NCI-H774 (cell line): ENCODE results near the gene PPIE.
"Not testable (repeated sequence)": the region's sequence is repeated elsewhere in the genome, so short reads cannot be mapped to it uniquely, and the experiment has no call there.

Experiments used
- DNase-seq: peaks from one replicate; lab custom pipeline; 2025; lab: John Stamatoyannopoulos, UW

The PPIE gene

GRCh38 chr1:39758556-39759435, 20.1 kb downstream of the PPIE start:
- no peak for DNase-seq

DNA sequence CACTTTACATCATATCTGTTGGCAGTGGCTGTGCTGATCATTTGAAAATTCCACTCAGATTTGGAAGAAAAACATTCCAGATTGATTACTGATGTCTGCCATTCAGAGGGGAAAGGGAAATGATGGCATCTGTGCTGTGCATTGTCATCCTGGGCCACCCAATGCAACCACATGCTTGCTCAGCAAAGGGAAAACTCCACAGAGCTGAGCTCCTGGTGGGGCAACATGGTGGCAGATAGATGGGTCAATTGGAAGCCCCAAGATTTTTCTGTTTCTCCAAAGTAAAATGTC, 20.7 kb downstream of the PPIE start:
- DNase-seq: no peak

DNA sequence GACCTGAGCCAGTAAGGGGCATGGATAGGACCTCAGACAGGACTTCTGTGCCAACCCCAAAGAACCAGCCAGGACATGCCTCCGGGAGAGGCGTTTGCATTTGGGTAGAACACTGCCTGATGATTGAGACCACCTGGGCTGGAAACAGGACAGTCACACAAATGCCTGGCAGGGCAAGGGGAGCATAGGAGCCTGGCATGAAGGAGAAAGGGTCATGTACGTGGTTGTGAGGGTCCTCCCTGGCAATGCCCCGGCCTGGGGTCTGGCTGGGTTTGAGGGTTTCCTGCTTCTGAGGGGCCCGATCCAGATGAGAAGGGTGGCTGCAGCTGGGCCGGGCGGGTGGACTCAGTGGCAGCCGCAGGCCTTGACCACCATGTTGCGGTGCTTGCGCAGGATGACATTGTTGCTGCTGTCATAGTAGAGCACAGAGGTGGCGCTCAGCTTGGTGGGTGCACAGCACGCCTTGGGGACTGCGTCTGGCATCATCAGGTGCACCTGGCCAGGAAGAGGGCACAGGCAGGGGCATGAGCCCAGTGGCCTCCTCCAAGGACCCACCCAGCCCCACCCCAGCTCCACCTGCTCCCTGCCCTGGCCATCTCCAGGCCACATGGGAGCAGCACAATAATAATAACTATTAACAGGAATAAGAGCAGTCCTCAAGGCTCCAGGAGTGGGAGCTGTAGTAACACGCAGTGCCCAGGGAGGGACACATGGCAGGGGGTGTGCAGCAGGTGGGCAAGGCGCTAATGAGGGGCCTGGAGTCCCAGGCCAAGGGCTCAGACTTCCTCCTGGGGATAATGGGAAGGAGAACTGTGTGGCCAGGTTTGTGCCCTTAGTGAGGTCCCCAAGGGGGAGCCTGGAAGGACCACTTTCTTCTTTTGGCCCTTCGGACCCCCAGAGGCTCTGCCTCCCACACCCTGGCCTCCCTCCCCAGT, 21.7 kb downstream of the PPIE start:
- no peak for DNase-seq

GRCh38 chr1:39761016-39761415, 22.3 kb downstream of the PPIE start:
- no peak for DNase-seq

DNA sequence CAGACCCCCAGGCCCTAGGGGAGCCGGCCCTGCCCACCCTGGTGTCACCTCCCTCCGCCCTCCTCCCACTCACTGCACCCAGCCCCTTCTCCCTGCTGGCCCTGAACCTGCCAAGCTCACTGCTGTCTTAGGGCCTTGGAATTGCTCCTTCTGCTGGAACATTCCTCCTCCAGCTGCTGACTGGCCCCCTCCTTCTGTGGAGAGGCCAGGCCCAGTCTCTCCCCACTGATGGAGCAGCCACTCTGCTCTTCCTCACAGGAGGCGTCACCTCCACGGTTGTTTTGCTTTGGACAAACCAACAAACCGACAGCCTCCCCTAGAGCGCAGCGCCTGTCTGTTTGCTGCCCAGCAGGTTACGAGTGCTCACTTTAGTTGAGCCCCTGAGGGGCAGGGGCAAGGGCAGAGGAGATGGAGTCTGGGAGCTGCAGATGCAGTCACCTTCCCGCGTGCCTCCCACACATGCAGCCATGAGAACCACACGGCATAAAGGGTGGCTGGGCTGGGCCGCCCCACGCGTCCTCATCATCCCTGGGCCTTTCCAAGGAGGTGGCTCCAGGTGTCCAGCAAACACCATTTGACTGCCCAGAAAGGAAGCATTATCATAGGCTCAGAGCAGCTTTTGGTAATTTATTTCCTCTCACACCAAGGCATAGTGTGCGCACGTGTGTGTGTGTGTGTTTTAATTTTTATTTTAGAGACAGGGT, 23.0 kb downstream of the PPIE start:
- no peak for DNase-seq

DNA sequence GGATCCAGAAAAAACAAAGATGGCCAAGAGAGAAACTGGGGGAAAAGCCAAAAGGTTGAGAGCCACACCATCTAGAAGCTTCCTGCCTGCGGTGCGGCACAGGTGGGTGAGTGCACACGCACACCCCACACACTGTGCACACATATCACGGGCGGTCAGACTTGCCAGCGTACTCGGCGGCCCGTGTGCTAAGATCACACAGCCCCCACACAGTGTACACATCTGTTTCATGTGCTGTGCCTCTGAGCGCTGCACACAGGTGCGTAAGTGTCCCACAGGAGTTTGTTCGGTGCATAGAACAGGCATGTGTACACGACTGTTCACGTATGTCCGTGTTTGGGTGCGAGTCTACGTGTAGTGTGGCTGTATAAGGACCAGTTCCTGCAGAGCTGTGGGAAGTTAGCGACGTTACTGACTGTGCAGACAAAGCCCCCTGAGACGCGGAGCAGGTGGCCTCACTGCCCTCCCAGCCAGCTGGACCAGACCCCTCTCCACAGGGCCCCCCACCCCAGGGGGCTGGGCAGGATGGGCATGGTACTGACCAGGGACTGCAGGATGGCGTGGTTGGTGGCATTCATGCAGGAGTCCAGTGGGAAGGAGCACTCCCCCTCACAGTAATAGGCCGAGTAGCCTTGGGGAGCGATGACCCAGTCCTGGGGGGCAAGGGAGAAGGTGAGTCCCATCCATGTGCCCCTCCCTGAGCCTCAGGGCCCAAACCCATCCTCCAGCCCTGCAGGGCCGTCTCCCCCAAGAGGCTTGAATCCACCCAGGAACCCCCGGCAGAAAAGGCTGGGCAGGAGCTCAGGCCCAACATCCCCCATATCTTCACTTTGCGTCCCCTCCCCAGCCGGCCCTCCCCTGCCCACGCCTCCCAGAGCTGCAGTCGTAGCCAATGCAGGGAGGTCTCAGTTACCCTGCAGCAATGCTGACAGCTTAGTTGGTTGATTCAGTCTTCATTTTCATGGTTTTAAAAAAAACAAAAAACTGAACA, 24.2 kb downstream of the PPIE start:
- DNase-seq: no peak

DNA sequence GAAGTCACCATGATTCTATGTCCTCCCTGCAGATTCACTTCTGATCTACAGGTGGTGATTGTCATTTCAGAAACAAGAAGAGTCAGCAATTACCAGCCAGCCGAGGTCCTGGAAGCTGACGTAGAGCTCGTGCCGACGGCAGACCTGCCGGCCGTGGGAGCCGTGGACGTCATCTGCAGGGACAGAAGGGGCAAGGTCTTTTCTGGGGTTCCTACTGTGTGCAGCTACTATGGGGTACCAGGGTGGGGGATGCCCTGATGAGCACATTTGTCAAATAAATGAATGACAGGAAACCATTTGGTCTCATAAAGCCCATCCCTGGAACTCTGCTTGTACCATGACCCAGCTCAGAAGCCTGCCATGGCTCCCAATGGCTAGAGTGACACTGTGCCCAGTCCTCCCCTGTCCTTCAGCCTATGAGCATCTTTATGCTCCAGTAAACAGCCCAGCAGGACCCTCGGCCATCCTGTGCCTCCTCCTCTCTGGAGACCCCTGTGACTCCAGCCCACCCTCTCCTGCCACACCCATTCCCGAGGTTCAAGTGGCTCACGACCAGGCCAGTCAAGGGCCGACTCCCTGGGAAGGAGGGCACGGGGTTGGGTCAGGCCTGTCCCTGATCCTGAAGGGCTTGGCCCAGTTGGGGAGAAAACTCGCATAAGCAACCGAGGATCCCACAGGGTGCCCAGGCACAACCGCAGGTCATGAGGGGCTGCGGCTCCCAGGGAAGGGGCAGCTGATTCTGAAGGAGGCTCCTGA, 25.1 kb downstream of the PPIE start:
- DNase-seq: not testable (repeated sequence)

DNA sequence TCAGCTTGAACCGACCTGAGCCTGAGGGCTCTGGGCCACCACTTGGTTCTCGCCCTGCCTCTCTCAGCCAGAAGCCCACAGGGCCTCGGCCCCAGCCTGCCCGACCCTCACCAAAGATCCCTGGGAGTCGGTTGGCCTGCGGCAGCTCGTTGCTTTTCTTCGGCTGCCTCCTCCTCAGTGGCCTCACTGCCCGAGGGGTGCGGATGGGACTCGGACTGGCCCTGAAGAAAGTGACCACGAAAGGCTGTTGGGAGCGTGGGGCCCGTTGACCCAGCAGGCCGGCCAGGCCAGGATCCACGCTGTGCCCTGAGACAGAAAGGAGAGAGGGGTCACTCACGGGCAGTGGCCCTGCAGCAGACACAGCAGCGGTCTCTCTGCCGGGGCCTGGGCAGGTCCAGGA, 25.8 kb downstream of the PPIE start:
- DNase-seq: not testable (repeated sequence)

DNA sequence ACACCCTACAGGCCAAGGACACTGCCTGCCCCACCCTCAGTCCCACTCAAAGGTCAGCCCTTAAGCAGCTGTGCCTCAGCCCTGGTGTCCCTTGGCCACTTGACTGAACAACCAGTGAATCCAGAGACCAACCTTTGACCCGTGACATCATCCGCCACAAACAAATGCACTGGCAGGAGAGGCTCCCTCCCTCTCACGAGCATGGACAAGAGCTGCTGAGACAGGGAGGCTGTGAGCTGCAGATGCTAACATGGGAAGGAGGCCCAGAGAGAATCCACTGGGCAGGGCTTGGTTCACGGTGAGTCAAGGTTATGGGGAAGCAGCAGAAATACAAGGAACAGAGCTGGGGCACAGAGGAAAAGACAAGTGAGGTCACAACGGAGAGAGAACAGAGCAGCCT, 27.8 kb downstream of the PPIE start:
- DNase-seq: not testable (repeated sequence)

- DNase-seq: not testable (repeated sequence)
These were observed 30.8 kb downstream of the PPIE start for GRCh38 chr1:39769502-39769901.

- not testable (repeated sequence) for DNase-seq
These were observed 31.7 kb downstream of the PPIE start for GRCh38 chr1:39770100-39771021.

DNA sequence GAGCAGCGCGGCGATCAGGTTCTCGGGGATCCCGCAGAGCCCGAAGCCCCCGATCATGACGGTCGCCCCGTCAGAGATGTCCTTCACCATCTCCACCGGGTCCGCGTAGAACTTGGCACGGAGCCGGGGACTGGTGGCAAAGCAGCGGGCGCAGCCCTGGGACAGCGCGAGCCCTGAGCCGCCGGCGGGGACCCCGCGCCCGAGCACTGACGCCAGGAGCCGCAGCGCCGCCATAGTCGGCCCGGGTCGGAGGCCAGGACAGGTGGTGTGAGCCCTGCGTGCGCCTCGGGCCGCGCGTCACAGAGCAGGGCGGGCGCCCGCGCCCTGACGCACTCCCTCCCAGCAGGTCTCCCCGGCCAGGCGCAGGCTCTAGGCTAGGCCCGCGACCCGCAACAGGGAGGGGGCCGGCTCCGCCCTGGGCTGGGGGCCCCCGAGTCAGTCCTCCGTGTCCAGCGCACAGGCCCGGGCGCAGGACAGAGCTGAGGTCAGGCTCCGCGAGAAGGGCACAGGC, 32.4 kb downstream of the PPIE start, which contains the start of gene OXCT2:
OXCT2 (minus strand) TSS at position 327 of the 511 bp plus-strand sequence; CDS start at position 234, 93 bp downstream.
- DNase-seq: not testable (repeated sequence)

GRCh38 chr1:39773369-39773979, 34.8 kb downstream of the PPIE start:
- not testable (repeated sequence) for DNase-seq

GRCh38 chr1:39775141-39775540, 36.5 kb downstream of the PPIE start:
- not testable (repeated sequence) for DNase-seq

DNA sequence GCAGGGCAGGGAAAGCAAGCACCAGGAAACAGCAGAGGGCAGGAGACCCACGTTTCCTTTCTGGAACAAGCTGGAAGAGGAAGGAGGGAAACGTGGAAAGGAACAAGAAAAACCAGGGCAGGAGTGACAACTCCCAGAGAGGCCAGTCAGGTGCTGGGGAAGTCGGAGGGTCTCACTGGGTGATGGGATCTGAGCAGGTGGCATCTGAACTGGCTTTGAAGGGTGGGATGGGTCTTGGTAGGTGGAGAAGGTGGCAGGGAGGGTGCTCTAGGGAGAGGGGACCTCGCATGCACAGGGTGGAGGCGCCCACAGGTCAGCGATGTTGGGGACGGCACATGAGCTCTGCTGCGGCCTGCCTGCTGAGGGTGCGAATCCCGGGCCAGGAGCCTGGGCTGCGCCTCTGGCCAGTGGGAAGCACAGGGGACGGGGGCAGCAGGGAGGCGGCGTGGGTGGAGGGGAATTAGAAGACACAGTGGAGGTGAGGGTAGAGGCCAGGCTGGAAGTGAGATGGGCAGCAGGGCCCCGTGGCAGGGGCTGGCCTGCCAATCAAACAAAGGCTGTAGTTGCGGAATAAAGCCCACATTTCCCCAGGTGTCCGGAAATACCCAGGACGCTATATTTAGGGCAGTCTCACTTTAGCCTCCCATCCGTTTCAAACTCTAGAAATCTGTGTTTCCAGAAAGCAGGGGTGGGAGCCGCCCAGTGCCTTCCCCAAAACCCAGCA, 37.2 kb downstream of the PPIE start:
- not testable (repeated sequence) for DNase-seq

DNA sequence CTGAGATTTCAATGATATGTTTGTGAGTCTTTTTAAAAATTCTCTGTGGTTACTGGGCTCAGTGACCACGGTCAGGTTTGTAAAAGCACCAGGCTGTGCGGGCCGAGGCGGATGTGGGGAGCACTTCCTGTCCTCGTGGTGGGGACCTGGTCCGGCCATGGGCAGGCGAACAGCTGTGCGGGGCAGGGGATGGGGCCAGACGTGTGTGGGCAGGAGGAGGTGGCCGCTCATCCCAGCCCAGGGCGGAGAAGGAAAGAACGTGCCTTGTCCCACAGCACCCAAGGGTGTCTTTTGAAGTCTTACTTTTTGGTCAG, 37.7 kb downstream of the PPIE start:
- DNase-seq: no peak

- DNase-seq: no peak
These were observed 38.2 kb downstream of the PPIE start for GRCh38 chr1:39776886-39777285.

- DNase-seq: no peak
These were observed 38.6 kb downstream of the PPIE start for GRCh38 chr1:39777306-39777705.
